ENCODE data around the gene PML. TPM values are rescaled to one million over a fixed set of nuclear protein-coding genes. Genes with fewer than 3 reads are reported as not detected.

PML gene
- total and polyA plus RNA-seq, 9 of the 15 experiments (the other 6 are each of a cell fraction or from before 2014, with no cell fraction given) = 5.0 to 50.7 (median 10.1) TPM

DNA sequence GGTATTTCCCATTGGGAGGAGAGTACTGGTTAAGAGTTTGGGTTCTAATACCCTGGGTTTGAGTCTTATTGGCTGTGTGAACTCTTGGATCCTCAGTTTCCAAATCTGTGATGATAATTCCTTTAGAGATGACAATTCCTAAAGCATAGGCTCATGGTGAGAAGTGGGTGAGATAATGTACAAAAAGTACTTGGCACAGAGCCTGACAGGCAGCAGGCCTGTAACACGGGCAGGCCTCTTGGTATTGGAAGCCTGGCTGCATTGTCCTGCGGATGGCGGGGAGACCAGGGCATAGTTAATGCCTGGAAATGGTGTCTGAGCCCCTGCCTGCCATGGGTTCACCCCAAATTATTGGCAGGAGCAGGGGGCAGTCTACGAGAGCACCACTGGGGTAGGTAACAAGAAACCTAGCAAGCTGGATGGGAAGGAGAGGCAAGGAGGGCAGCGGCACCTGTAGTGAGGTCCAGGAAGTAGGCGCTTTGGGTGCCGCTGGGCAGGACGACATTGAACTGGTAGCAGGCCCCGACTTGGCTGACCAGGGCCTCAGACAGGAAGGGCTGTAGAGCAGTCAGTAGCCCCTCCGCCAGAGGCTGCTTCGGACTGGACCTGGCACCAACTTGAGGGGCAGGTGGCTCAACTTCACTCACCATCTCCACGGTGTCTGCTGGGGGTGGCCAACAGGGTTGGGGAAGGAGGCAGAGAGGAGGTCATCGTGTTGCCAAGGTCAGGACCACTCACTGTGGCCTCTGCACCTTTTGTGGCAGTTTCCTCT is 10.1 kb upstream of the PML start:
- no peak for FAIRE-seq
- DNase-seq (ENCODE audit: extremely low read depth in 1 of 4, low spot score in 3 of 4) = no peak
- Histone ChIP-seq H2AFZ (ENCODE audit: low read depth, low read length) (no peak overlapping the region), H3K4me1 (replicated peaks in 1 of 2; ENCODE audit: control insufficient read depth in 2 of 2, insufficient read depth in 2 of 2, low read length in 2 of 2) (peaks cover 10 to 30% of the 10 kb centered on the region in 2 experiments), H4K20me1 (replicated peaks; ENCODE audit: control insufficient read depth, insufficient read depth, low read length) (no peaks in the 10 kb centered on the region), H3K4me3 (no peak overlapping the region), H3K79me2 (ENCODE audit: control insufficient read depth, insufficient read depth, low read length) (no peaks in the 10 kb centered on the region), H3K9me3 (replicated peaks; ENCODE audit: control insufficient read depth, insufficient read depth, low read depth, low read length) (no peaks in the 10 kb centered on the region), H3K36me3 (ENCODE audit: control insufficient read depth, insufficient read depth, low read length) (no peaks in the 10 kb centered on the region), H3K4me2 (ENCODE audit: insufficient read depth, low read length) (no peak overlapping the region), H3K27me3 (ENCODE audit: control insufficient read depth in 2 of 2, insufficient read depth in 2 of 2, low read length in 2 of 2) (no peaks in the 10 kb centered on the region), H3K9me1 (ENCODE audit: control insufficient read depth, insufficient read depth, low read length) (no peaks in the 10 kb centered on the region), H3K9ac (ENCODE audit: insufficient read depth in 1 of 2, low read depth in 2 of 2, low read length in 2 of 2) (0 out of 4 replicates have a peak overlapping the region, but pooled peaks of 1 of the 2 experiments have one; percentile 33), H3K27ac (ENCODE audit: extremely low read depth, low read depth, low read length) (no peak overlapping the region)
- no peak for ATAC-seq
- intact Hi-C loops (cut with micrococcal nuclease) = no loop called here
- BruUV-seq (replicated peaks) = no TSS peak
- ChIA-PET POLR2A (interaction anchor here (1.4 kb wide), 1 partner anchor 9 kb away, joined by 3 read pairs; no protein-coding TSS in a partner anchor), CTCF (ENCODE audit: low intra/inter-chr PET ratio) (no interaction called here)
- WGBS (ENCODE audit: insufficient coverage, low coverage, missing lambda C conversion rate) = 69% methylated on average over 12 of the region's 13 CpGs
- in situ Hi-C loops (cut with MboI) = no loop called here
- TF ChIP-seq KDM4B (IDR thresholded peaks at IDR 0.05; ENCODE audit: borderline replicate concordance in 2 of 2, low read depth in 1 of 2) (no peak), DNMT1 (IDR thresholded peaks at IDR 0.05) (no peak), NFE2 (IDR thresholded peaks at IDR 0.05; ENCODE audit: low read depth) (no peak), CBFB (CRISPR knock-in tag; IDR thresholded peaks at IDR 0.05) (no peak), ILF3 (IDR thresholded peaks at IDR 0.05; ENCODE audit: borderline replicate concordance) (no peak), GABPA (tag; conservative IDR thresholded peaks at IDR 0.05; ENCODE audit: low read depth) (no peak), ZNF133 (CRISPR knock-in tag; IDR thresholded peaks at IDR 0.05) (no peak), COPS2 (conservative IDR thresholded peaks at IDR 0.05) (no peak), CHD1 (IDR thresholded peaks at IDR 0.05; ENCODE audit: low read length) (no peak), KDM5B (IDR thresholded peaks at IDR 0.05; ENCODE audit: insufficient replicate concordance, low read depth, low read length) (no peak), ZNF696 (CRISPR knock-in tag; conservative IDR thresholded peaks at IDR 0.05) (no peak), CTBP1 (IDR thresholded peaks at IDR 0.05; ENCODE audit: borderline replicate concordance) (no peak), ZNF507 (tag; conservative IDR thresholded peaks at IDR 0.05) (no peak)
- TF ChIP-seq, protein P1, sequence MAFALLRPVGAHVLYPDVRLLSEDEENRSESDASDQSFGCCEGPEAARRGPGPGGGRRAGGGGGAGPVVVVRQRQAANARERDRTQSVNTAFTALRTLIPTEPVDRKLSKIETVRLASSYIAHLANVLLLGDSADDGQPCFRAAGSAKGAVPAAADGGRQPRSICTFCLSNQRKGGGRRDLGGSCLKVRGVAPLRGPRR (CRISPR knock-in tag; IDR thresholded peaks at IDR 0.05) = no peak

All from K562 (cell line).